HG02840 (cell line): ENCODE data around the gene TPP1.

Experiments used
- ATAC-seq: cut with Tn5 transposase; IDR thresholded peaks from one replicate; pipeline ENCODE4 v1.9.1; 2021; ENCODE audit warnings: mild to moderate bottlenecking, moderate library complexity, moderate number of reproducible peaks; ENCODE audit not compliant: unreplicated experiment, low FRiP score

TPP1 gene

DNA sequence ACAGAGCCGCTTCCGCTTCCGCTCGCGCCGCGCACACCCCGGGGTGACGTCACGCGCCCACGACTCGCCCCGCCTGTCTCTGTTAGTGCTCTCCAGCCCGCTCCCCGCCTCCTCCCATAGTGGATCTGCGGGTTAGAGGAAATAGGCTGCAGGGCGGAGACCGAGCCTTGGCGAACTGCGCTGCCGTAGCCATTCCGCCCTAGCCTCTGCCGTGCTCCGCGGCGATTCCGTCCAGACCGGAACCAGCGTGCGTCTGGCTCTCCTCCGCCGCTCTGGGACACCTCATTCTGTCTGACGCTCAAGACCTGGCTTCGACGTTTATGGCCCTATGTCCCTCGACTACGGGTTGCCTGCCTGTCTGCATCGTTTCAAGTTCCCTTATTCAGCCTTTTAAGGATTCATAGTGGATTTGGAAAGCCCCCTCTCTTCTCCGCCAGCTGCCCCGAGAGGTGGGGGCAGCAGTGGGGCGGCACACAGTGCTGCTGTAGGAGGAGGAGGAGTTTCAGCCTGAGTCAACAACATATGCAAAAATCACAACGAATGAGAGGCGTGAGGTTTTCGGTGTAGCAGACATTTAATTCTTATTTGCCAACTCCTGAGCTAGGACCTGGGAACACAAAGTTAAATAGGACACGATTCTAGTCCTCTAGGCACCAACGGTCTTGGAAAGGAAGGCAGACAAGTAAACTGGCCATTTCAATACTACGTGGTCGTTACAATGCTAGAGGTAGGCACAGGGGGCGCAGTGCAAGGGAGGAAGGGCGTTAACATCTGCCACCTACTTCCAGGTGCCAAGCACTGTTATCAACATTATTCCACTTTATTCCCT lies 6.8 kb downstream of the TPP1 start, which contains the start of gene TAF10:
Gene TAF10 (minus strand): TSS at position 4 of the 829 bp plus-strand sequence. CDS start 27 bp downstream, outside the sequence.
- ATAC-seq = peak; percentile 89

DNA sequence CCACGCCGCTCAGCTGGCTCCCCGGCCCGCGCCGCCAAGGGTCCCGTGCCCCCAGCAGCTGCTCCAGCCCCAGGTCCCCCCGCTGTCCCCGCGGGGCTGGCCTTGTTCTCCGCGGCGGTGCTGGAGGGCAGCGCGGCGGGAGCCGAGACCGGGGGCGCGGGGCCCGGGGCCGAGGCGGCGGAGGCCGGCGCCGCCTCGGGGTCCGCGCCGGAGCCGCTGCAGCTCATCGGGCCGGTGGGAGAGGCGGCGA lies 7.3 kb downstream of the TPP1 start:
- peak; percentile 10 for ATAC-seq

DNA sequence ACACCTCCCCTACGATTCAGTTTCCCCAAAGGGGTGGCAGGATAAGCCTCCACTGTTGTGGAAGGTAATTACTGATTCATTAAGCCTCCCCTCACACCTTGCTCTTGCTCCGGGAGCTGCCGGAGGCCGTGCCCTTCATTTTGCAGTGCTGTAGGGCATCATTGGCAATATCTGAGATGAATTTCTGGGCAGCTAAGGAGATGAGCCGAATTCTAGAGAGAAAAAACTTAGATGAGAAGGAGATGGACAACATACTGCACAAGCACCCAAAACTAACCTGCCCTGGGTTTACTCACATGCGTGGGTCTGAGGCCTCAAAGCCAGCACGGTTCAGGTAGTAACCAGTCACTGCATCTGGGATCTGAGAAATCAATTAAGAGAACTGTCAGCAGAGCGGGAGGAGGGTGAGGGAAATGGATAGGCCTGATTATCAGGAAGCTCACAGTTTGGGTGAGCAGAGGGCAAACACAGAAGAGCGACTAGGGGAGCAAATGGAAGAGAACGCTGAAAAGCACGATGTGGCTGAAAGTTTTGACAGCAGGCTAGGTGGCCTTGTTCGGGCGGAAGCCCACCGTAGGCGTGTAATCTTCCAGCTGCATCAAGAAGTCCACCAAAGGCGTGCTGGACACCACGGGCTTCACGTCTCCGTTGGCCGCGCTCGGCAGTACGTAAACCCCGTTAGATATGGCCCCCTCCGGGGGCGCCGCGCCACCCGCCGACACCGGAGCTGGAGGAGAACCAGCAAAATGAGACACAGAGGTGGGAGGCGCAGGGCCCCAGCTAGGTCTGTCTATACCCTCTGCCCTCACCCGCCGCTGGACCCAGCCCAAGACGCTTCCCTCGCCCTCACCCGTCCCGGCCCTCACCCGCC lies 7.9 kb downstream of the TPP1 start:
- no peak for ATAC-seq

DNA sequence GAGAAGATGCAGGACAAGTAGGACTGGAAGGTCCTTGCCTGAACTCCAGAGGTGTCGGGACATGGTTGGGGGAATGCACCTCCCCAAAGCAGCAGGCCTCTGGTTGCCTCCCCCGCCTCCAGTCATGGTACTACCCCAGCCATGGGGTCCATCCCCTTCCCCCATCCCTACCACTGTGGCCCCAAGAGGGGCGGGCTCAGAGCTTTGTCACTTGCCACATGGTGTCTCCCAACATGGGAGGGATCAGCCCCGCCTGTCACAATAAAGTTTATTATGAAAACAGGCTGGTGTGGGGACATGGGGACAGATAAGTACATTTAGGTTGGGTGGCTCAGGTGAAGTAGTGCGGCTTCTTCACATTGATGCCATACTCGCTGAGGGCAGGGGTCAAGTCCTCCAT lies 8.6 kb downstream of the TPP1 start:
- ATAC-seq = no peak

DNA sequence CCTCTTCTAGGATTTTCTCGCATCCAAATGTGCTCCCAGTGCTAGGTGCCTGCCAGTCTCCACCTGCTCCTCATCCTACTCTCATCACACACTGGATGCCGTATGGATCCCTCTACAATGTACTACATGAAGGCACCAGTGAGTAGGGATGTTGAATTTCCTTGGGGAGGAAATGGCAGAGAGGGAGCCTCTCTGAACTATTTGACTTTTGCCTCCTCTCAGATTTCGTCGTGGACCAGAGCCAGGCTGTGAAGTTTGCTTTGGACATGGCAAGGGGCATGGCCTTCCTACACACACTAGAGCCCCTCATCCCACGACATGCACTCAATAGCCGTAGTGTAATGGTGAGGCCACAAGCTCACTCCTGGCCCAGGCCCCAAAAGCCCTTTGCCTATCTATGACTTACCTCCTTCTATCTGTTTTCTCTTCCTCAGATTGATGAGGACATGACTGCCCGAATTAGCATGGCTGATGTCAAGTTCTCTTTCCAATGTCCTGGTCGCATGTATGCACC lies 9.7 kb downstream of the TPP1 start:
- ATAC-seq = no peak

DNA sequence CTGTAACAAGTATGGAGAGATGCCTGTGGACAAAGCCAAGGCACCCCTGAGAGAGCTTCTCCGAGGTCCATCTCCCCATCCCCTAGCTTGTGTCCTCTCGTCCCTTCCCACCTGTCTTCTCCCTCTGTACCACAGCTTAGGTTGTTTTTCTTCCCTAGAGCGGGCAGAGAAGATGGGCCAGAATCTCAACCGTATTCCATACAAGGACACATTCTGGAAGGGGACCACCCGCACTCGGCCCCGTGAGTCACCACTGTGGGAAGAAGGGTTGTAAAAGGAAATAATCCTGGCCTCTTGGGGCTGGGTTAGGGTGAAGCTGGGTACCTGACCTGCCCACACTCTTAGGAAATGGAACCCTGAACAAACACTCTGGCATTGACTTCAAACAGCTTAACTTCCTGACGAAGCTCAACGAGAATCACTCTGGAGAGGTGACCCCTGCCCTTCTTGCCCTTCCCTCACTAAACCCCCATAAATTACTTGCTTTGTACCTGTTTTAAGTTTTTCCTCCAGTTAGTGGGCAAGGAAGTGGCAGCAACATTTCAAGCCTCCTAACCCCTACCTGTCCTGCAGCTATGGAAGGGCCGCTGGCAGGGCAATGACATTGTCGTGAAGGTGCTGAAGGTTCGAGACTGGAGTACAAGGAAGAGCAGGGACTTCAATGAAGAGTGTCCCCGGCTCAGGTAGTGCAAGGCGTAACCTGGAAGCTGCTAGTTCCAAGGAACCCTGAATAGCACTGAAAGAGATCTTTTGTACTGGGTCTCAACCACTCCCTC lies 10.3 kb downstream of the TPP1 start:
- ATAC-seq = no peak

DNA sequence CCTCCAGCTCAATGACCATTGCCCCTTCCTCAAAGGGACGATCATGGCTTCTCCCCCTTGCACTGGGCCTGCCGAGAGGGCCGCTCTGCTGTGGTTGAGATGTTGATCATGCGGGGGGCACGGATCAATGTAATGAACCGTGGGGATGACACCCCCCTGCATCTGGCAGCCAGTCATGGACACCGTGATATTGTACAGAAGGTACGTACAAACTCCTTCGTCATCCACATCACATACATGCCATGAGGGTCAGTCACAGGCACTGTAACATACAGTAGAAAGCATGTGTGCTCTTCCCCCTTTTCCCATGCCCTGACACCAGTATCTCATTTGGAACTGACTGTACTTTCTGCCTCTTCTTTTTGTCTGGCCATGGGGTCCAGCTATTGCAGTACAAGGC lies 11.2 kb downstream of the TPP1 start:
- ATAC-seq = no peak

DNA sequence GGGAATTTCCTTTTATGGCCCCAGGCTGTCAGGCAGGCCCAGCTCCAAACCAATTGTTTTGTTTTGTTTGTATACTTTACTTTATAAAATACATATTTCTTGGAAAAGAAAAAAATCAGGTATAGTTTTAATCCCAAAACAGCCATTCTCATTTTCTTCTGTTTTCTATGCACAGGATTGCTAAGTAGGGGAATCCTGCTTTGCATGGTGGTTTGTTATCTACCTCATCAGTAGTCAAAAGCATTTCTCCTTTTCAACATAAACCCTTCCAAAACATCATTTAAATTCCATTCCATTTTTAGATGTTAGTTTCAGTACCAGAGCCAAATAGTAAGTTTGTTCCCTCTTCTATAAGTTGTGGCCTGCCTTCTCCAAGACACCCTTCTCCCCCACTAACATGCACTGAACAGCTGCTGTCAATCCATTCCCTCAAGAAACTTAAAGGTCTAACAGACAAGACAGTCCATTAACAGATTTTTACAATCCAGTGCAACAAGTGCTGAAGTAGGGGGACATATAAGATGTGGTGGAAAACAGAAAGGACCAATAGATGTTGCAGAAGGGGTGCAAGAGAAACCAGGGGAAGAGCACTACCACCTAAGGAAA lies 11.9 kb downstream of the TPP1 start:
- ATAC-seq = no peak

DNA sequence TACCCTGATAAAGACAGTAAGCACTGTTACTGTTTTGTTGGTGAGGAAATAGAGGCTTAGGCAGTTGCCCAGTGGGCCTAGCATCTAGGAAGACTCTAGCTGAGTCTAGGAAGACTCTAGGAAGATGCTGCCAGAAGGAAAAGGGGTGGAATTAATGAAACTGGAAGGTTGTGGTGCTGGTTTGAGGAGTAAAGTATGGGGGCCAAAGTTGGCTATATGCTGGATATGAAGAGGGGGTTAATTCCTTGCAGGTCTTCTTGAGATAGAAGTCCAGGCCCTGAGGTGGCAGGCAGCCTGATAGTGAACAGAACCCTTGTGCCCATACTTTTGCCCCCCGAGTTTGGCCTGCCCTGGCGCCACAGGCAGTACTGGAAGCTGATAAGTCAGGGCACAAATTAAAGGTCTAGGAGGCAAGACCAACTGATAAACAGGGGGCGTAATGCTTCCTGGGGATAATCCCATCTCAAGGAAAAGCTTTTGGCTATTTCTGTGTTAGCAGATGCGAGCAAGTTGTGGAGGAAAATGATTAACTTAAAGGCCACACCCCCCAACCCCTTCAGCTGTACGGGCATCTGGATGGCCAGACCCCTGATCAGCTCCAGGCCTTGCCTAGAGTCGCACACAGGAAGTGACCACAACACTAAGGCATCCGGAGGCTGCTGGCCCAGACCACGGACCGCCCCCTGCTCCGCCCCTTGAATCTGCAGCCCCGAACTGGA lies 12.6 kb downstream of the TPP1 start:
- peak; percentile 39 for ATAC-seq

DNA sequence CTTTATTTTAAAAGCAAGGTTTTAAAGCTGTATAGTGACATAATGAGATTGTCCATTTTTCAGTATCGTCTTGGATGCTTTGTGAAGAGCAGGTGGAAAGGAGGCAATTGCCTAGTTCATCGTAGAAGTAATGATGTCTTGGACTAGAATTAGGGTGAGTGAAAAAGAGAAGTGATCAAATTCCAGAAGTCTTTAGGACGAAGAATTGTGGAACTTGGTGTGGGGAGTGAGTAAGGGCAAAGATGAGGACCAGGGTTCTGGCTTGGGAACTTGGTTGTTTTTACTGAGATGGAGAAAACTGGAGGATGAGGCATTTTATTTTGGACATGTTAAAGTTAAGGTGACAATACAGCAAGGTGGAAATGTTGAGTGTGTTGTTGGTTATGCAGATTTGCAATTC lies 14.4 kb downstream of the TPP1 start:
- no peak for ATAC-seq

DNA sequence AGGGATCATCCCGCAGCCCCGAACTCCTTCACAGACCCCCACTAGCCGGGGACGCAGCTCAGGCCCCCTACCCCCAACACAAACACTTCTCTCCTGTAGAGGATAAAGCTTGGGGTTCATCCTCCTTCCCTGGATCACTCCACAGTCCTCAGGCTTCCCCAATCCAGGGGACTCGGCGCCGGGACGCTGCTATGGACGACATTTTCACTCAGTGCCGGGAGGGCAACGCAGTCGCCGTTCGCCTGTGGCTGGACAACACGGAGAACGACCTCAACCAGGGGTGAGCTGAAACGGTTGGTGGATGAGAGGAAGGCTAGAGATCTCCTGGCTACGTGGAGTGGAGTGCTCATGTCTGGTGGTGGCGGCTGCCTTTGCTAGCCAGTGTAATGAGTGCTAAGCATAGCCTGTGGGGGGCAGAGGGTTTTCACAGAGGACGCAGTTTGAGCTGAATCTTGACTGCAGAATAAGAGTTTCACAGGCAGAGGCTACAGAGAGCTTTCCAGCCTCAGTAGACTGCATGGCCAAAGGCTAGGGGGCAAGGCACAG lies 15.1 kb downstream of the TPP1 start:
- peak; percentile 33 for ATAC-seq

DNA sequence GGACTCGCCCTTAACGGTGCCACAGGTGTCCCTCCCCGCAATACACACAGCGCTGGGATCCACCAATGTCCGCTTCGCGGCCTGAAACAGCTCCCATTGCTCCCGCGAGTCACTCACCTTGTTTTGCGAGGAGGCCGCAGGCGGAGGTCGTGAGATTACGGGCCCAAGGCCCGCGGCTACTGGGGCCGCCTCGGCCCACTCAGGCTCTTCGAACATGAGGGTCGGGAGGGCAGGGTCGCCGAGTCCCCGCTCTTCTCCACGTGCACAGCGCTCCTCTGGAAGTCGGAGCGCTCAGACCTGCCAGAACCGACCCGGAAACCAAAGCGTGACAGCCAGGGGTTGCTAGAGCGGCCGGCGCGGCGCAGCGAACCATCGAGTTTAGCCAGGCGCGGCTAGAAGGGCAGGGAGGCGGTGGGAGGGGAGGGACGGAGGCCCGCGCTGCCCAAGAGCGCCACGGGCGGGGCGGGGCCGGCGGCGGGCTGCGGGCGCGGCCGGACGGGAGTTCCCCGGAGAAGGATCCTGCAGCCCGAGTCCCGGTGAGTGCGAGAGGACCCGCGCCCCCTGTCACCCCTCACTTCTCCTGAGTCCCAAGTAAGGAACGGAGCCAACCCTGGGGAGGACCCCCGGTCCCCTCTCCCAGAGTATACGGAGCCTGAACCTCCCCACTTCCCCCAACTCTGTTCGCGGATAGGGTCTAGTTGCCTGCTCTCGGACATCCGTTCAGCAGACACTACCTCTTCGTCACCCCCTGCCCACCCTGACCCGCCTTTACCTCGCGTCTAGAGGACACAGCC lies 15.7 kb downstream of the TPP1 start, which contains the start of the genes ILK and RRP8:
Gene ILK (plus strand): TSS at position 488 of the 794 bp plus-strand sequence. CDS start 498 bp downstream, outside the sequence.
Gene RRP8 (minus strand): TSS at position 330 of the 794 bp plus-strand sequence. CDS start 114 bp downstream, at position 216.
- peak; percentile 64 for ATAC-seq

DNA sequence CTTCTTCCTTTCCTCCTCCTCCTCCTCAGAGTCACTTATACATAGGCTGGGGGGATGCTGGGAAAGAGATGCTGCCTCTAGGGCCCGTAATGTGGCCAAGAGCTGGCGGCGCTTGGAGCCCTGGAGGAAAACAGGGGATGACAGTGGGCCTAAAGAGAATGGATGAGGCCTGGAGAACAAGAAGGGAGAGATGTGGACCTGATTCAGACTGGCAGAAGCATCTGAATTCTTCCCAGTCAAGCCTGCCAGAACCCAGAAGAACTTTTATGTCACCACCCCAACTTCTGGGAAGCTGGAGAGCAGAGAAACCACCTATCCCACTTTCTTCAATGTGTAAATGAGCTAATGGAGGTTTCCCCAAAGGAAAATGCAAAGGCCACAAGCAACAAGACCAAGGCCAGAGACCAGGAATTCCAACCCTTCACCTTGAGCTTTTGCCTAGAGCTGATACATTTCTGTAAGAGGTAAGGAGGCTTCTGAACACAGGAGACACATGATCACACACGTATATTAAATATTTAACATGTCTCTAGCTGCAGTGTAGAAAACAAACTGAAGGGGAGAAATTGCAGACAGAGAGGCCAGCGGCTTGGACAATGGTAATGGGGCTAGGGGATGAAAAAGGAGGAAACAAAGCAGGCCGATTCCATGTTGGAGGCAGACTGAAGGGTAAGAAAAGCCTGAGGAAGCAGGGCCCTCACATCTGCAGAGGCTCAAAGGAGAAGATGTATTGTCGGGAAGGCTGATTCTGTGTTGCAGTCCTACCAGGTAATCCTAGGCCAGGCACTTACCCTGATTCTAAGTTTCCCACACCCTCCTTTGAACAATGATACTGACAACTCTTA lies 16.9 kb downstream of the TPP1 start:
- ATAC-seq = no peak

DNA sequence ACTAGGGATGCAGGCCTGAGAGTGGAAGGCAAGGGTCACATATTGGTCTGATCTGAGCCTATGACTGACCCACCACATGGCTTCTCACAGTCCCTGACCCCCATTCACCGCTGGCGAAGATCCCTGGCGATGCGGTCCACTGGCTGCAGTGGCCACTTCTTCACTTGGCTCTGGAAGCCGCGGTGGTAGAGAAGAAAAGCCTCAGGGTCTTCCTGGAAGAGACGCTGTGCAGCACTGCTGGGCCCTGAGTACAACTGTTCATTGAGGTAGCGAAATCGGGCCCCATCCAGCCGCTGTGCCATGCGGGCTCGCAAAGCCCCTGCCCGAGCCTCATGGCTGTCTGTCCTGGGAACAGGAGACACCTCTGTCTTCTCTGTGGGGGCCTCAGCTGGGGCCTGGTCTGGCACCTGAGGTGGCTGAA lies 18.2 kb downstream of the TPP1 start:
- no peak for ATAC-seq

DNA sequence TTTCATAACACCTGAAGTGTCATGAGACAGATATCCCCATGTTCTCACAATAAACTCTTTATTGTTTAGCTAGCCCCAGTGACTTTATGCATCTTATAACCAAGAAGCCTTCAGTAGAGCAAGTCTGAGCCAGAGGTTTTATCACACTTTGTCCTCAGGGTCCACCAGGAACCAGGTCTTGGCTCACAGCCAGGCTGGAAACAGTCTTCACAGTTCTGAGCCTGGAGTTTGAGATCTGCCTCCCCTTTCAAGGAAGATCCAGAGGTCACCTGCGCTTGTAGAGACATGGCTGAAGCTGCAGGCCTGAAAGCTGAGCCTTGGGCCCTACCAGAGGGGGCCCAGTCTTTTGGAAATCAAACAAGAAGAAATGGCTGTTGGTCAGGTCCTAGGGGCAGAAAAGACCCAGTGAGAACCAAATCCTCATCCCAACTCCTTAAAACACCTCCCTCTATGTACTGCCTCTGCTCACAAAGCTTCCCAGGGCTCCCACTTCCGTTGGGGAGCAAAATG lies 19.3 kb downstream of the TPP1 start:
- ATAC-seq = no peak

DNA sequence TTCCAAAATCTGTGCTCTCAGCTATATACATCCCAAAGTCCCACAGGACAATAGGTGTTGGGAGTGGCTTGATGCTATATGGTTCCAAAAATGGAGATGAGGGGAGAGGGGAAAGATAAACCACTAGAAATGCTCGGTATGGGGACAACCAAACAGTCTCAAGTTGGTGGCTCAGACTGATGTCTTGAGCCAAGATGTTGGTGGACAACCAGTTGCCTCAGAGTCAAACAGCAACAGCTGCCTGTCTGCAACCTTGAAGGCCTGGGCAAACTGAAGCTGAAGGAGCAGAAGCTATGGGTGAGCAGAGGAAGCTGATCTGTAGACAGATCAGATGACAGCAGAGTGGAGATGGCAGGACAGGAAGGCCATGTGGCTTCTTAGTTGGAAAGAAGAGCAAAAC lies 19.8 kb downstream of the TPP1 start:
- ATAC-seq = no peak

DNA sequence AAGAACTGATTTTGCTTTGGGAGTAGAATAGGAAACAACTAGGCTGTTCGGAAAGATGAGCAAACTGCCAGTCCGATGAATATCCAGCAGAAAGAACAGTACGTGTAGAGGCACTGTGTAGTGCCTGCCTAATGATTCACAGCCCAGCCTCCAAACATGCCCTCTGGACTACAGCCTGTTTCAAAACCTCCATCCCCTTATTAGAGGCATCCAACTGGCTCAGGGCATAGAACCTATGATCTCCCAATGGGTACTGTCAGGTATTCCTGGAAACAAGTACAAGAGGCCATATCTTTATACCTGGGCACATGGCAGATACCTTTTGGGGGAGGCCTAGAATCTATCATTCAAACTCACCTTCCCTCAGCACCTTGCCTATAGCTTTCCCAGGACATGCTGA lies 20.7 kb downstream of the TPP1 start:
- no peak for ATAC-seq
